Skin of body (tissue), 2 donors: ENCODE results near the gene HNRNPA1. TPM values are rescaled to one million over a fixed set of nuclear protein-coding genes. Genes with fewer than 3 reads are reported as not detected.
A peak's percentile ranks its signal among the peaks of the same experiment; 100 is the strongest.
"Not testable (repeated sequence)": the region's sequence is repeated elsewhere in the genome, so short reads cannot be mapped to it uniquely, and the experiment has no call there.

ENCODE experiments used
- DNase-seq: peaks from one replicate; lab custom pipeline; 2025; lab: John Stamatoyannopoulos, UW
- total RNA-seq: library from RNA; depleted of rRNA; stranded (reverse); fragments of >200 nt; gene quantifications from one replicate; pipeline ENCODE4 v1.2.3, GENCODE V29; 2014

The HNRNPA1 gene
- 745 TPM for total RNA-seq

- peak; percentile 100 for DNase-seq
Measured at GRCh38 chr12:54280468-54281260, at the start of gene HNRNPA1. Gene HNRNPA1 (plus strand): TSS chr12:54280726. CDS start chr12:54280808, 82 bp downstream.

GRCh38 chr12:54231269-54231668, 49.3 kb upstream of the HNRNPA1 start:
- DNase-seq = not testable (repeated sequence)

- DNase-seq = no peak
Measured at GRCh38 chr12:54232790-54233189, 47.7 kb upstream of the HNRNPA1 start.

- no peak for DNase-seq
Measured at GRCh38 chr12:54238531-54238930, 42.0 kb upstream of the HNRNPA1 start.

GRCh38 chr12:54239620-54240019, 40.9 kb upstream of the HNRNPA1 start:
- DNase-seq = no peak

- DNase-seq = no peak
Measured at GRCh38 chr12:54240129-54240528, 40.4 kb upstream of the HNRNPA1 start.

- no peak for DNase-seq
Measured at GRCh38 chr12:54240971-54241588, 39.4 kb upstream of the HNRNPA1 start.

- no peak for DNase-seq
Measured at GRCh38 chr12:54246011-54246641, 34.4 kb upstream of the HNRNPA1 start.

- no peak for DNase-seq
Measured at GRCh38 chr12:54249489-54249888, 31.0 kb upstream of the HNRNPA1 start.

GRCh38 chr12:54251667-54252284, 28.8 kb upstream of the HNRNPA1 start:
- DNase-seq = no peak

- DNase-seq = no peak
Measured at GRCh38 chr12:54253240-54253639, 27.3 kb upstream of the HNRNPA1 start.

GRCh38 chr12:54257332-54257731, 23.2 kb upstream of the HNRNPA1 start:
- DNase-seq = no peak

GRCh38 chr12:54258201-54258681, 22.3 kb upstream of the HNRNPA1 start:
- DNase-seq = peak; percentile 37

- DNase-seq = peak; percentile 91
Measured at GRCh38 chr12:54259194-54260011, 21.1 kb upstream of the HNRNPA1 start.

GRCh38 chr12:54261815-54262402, 18.6 kb upstream of the HNRNPA1 start:
- no peak for DNase-seq

GRCh38 chr12:54262403-54262925, 18.1 kb upstream of the HNRNPA1 start:
- peak; percentile 10 for DNase-seq

- DNase-seq = no peak
Measured at GRCh38 chr12:54265364-54265812, 15.1 kb upstream of the HNRNPA1 start.

GRCh38 chr12:54266852-54267251, 13.7 kb upstream of the HNRNPA1 start:
- no peak for DNase-seq

GRCh38 chr12:54270345-54270744, 10.2 kb upstream of the HNRNPA1 start:
- no peak for DNase-seq

- no peak for DNase-seq
Measured at GRCh38 chr12:54272214-54272613, 8.3 kb upstream of the HNRNPA1 start.
